Choroid plexus epithelial cell (primary cell): ENCODE data around the gene KIRREL3.

Experiments used
- DNase-seq: peaks from one replicate; pipeline ENCODE4 v3.0.0-alpha.2; 2010; ENCODE audit warnings: low read depth
- H3K4me3 ChIP-seq: 2 replicates; pipeline ENCODE4 v1.5.1; 2011; ENCODE audit warnings: low read depth, mild to moderate bottlenecking, control low read depth, low read length, moderate library complexity
- TF ChIP-seq, protein P1 (sequence below): conservative IDR thresholded peaks from 2 replicates; pipeline ENCODE4 v1.5.1; 2011; ENCODE audit warnings: low read depth, mild to moderate bottlenecking, control low read depth, inconsistent platforms, low read length, moderate library complexity

The KIRREL3 gene

DNA sequence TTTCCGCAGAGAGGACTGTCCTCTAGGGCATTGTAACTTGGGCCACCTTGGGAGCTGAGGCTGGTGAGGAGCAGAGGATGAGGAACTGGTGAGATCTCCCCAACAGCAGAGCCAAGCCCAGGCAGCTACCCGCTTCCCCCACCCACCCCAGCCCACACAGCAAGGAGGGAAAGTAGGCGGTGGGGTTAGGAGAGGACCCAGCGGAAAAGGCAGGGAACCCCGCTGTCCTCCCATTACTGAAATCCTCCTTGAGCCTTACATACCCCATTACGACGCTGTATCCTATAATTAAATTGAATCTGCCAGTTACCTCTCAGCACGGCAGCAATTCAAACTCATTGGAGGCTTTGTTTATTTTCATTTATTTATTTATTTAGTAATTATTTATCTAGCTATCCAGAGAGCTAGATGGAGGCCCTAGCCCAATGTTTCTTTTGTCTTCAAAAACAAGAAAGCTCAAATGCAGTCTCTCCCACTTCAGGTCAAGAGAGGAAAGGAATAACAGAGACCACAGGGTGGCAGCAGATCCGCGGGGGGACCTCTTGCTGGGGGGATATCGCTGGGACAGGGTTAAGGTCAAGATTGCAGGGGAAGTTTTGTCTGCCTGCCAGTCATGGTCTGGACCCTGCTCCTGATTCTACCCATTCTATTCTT lies 427.1 kb downstream of the KIRREL3 start:
- no peak overlapping the region for H3K4me3 ChIP-seq
- DNase-seq: peak; percentile 4
- TF ChIP-seq, protein P1, sequence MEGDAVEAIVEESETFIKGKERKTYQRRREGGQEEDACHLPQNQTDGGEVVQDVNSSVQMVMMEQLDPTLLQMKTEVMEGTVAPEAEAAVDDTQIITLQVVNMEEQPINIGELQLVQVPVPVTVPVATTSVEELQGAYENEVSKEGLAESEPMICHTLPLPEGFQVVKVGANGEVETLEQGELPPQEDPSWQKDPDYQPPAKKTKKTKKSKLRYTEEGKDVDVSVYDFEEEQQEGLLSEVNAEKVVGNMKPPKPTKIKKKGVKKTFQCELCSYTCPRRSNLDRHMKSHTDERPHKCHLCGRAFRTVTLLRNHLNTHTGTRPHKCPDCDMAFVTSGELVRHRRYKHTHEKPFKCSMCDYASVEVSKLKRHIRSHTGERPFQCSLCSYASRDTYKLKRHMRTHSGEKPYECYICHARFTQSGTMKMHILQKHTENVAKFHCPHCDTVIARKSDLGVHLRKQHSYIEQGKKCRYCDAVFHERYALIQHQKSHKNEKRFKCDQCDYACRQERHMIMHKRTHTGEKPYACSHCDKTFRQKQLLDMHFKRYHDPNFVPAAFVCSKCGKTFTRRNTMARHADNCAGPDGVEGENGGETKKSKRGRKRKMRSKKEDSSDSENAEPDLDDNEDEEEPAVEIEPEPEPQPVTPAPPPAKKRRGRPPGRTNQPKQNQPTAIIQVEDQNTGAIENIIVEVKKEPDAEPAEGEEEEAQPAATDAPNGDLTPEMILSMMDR: peak; percentile 34

DNA sequence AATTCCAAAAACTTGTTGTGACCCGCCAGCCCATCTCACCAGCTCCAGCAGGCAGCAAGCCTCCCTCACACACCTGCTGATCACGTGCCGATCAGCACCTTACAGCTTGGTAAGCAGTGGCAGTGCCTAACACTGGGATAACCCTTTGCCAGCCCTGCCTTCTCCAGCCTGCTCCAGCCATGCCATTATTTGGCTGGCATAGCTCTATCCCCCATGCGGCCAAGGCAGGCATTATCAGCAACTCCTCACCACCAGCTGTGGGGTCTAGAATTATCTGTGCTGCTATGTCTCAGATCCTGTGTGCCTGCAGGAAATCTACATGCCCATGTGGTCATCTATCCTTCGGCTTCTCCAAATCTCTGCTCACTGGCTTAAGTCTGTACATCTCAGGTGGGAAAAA lies 430.1 kb downstream of the KIRREL3 start:
- DNase-seq: no peak
- no peak overlapping the region for H3K4me3 ChIP-seq
- TF ChIP-seq, protein P1: no peak

DNA sequence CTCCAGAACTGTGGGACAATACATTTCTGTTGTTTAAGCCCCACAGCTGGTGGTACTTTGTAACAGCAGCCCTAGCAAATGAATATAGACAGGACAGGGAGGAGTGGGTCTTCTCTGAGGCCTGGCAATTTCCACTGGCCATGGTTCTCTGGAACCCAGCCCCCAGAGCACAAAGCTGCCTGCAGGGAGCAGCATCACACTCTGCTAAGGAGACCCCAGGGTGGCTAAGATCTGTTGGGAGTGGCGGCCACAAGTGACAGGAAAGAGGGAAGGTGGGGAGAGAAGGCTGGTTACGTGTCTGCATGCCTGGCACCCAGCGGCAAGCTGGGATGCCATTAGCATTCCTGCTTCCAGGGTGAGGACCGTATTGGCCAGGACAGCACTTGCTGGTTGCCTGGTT lies 433.2 kb downstream of the KIRREL3 start:
- DNase-seq: no peak
- no peak overlapping the region for H3K4me3 ChIP-seq
- TF ChIP-seq, protein P1: no peak

DNA sequence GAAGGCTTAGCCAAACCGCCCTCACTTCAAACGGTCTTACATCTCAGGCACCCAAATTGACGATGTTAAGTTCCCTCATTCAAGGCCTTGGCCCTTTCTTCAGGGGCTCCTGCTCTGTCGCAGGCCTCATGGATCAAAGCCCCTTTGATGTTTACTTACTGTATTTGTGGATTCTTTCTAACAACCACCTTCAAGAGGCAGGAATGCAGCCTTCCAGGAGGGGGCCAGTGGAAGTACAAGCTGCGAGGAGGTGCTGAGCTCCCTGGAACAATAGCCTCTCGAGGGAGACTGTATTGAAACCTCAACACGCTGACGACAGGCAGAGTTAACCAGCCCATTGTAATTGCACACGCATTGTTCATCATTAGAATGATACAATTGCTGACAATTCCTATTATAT lies 436.0 kb downstream of the KIRREL3 start:
- TF ChIP-seq, protein P1: no peak
- H3K4me3 ChIP-seq: no peak overlapping the region
- DNase-seq: no peak

DNA sequence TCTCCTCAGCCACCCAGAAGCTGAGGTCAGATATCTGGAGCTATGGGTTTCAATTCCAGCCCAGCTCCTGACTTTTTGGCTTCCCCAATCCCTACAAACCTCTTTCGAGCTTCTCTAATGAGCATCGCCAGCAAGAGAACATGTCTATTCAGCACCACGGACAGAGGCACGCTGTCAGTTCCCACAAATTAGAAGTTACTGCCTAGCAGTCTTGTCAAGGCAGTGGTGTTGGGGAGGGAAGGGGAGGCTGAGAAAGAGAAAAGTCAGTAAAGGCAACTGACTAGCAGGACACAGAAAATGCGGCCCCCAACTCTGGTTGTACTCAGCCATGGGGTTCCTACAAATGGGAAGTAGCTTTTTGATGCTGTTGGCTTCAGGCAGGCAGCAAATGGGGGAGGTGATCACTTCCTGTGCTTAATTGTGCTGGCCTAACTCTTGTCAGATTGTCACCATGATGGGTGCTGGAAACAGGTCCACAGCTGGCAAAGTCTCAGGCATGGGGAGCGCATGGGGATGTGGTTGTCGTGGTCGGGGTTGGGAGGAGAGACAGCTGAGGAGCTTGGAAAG lies 439.2 kb downstream of the KIRREL3 start:
- TF ChIP-seq, protein P1: no peak
- H3K4me3 ChIP-seq: no peak overlapping the region
- DNase-seq: peak; percentile 74

DNA sequence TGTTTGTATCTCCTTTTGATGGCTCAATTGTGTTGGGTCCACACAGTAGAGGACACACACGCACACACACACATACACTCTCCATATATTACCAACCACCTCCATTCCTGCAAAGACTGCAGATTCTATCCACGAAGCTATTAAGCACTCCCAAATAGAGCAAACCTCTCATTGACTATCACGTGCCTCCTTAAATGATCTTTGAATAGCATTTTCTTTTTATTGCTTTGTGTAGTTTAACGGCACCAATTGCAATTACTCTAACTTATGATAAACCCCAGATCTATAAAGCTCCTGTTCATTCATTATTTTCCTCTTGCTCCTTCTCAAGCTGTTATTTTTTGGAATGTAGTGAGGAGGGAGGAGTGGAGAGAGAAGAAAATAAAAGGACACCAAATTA lies 440.3 kb downstream of the KIRREL3 start:
- H3K4me3 ChIP-seq: no peak overlapping the region
- TF ChIP-seq, protein P1: no peak
- DNase-seq: no peak
